Measurements from ENCODE around the gene SYT2. TPM values are rescaled to one million over a fixed set of nuclear protein-coding genes. Genes with fewer than 3 reads are reported as not detected.
"Not testable (repeated sequence)": the region's sequence is repeated elsewhere in the genome, so short reads cannot be mapped to it uniquely, and the experiment has no call there.

SYT2 gene
- total and polyA plus RNA-seq, 10 donors, result under 0.01 to 0.14 (median 0.03) TPM; not detected in 3

DNA sequence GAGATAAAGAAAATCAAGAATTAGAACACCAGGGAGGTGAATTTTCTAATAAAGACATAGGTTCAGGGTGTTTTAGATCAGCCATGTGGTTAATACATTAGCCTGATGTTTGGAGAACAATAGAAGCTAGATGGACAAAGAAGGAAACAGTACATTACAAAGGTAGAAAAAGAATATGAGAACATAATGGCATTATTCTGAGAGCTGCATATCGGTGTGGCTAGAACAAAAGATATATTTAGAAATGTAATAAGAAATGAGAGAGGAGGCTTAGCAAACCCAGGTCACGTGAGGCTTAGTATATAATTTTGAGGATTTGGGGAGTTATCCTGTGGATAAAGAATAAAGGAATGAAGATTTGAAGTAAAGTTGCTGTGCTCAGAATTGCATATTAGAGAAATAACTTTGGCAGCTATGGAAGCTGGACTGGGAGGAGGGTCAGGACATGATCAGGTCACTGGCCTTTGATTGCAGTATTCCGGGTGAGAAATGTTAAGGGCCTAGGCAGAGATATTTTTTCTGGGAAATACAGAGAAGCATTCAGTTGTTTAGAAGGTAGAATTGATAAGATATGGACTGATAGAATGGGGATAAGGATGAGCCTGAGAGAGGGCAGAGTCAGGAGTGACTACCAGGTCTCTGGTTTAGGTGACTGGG, 164.5 kb downstream of the SYT2 start:
- peaks cover 0 to 26% (median 2%) of the 10 kb centered on the region in 6 donors for H3K4me1 ChIP-seq
- WGBS, 5 donors, result 77 to 92% (median 85%) methylated on average over 3 of the region's 3 CpGs
- DNase-seq; H3K27me3 ChIP-seq (replicated peaks in 1 of 7); H3K4me3 ChIP-seq; H3K9me3 ChIP-seq; H3K36me3 ChIP-seq; intact Hi-C loops (cut with DNase I; ENCODE audit: low total_unique reads): not testable (repeated sequence)
- H3K27ac ChIP-seq, result peak overlapping the region in 5 of 8 donors; percentile 26 to 58 (median 43)

DNA sequence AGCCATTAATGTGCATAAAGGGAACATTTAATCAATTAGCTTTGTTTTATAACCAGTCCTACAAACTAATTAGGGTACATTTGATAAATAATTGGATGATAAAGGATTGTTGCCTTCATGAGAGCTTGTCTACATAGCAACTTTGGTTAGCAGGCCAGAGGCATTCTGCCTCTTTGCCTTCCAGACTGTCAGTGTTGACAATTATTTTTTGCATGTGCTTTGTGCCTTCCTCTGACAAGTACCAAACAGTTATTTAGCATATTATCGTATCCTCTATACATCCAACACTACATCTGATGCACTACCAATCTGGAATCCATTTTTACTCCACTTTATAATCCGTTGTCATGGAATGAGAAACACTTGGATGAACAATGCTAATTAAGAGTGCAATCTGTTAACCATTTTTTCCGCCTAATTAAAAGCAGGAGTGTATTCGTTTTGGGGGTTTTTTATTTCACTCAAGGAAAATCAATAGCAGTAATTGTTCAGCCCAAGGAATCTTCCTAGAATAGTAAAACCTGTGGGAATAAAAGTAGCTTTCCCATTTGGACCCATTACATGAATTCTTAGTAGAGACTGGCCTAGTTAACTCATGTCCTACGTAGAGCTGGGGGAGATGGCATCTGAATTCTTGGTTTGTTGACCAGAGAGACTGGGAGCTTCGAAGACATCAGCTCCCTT, 165.3 kb downstream of the SYT2 start:
- H3K36me3 ChIP-seq; intact Hi-C loops (cut with DNase I; ENCODE audit: low total_unique reads); H3K9me3 ChIP-seq; H3K4me3 ChIP-seq; DNase-seq; H3K27me3 ChIP-seq (replicated peaks in 1 of 7): not testable (repeated sequence)
- H3K27ac ChIP-seq, result peak overlapping the region in 4 of 8 donors; percentile 1 to 82 (median 27)
- WGBS, 5 donors, result 83 to 95% (median 88%) methylated on average over 6 of the region's 6 CpGs
- H3K4me1 ChIP-seq, result peaks cover 0 to 26% (median 2%) of the 10 kb centered on the region in 6 donors

DNA sequence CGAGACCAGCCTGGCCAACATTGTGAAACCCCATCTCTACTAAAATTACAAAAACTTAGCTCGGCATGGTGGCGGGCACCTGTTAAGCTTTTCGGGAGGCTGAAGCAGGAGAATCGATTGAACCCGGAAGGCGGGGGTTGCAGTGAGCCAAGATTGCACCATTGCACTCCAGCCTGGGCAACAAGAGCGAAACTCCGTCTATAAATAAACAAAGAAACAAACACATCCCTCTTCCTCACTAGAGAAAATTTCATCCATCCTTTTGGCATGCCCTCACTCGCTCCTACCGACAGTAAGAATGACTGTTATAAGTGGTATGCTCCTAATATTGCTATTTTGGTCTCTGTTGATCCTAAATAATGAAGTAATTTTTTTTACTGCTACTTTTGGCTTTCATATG, 166.7 kb downstream of the SYT2 start:
- H3K4me1 ChIP-seq, result peaks cover 0 to 37% (median 12%) of the 10 kb centered on the region in 6 donors
- H3K36me3 ChIP-seq; DNase-seq; intact Hi-C loops (cut with DNase I; ENCODE audit: low total_unique reads); H3K9me3 ChIP-seq; H3K27me3 ChIP-seq (replicated peaks in 1 of 7): not testable (repeated sequence)
- WGBS, 5 donors, result 82 to 91% (median 85%) methylated on average over 11 of the region's 11 CpGs
- H3K27ac ChIP-seq, result peak overlapping the region in 6 of 8 donors; percentile 4 to 82 (median 78)
- H3K4me3 ChIP-seq, result peak overlapping the region in 1 of 8 donors; percentile 21

DNA sequence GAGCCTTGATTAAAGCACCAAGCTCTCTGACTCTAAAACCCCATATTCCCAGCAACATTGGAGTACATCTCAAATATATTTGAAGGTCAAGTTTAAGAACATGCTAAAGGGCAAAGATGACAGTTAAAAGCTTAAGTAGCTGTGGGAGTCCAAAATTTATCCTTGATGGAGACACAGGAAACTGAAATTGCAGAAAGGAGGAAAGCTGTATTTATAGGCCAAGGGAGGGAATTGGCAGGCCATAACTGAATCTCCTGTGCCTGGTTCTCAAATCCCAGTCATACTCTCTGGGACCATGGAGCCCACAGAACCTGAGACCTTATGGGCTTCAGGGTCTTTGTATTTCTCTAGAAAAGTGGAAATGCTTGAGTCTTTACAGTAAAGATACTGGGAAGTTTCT, 167.8 kb downstream of the SYT2 start:
- H3K36me3 ChIP-seq; H3K9me3 ChIP-seq; intact Hi-C loops (cut with DNase I; ENCODE audit: low total_unique reads); H3K27me3 ChIP-seq (replicated peaks in 1 of 7); DNase-seq: not testable (repeated sequence)
- TF ChIP-seq POLR2A (IDR thresholded peaks at IDR 0.05), result peak in 1 of 3 donors; percentile 10
- H3K27ac ChIP-seq, result peak overlapping the region in 6 of 8 donors; percentile 39 to 82 (median 78)
- H3K4me1 ChIP-seq, result peaks cover 0 to 38% (median 15%) of the 10 kb centered on the region in 6 donors
- peak overlapping the region in 3 of 8 donors; percentile 31 to 58 (median 47) for H3K4me3 ChIP-seq

DNA sequence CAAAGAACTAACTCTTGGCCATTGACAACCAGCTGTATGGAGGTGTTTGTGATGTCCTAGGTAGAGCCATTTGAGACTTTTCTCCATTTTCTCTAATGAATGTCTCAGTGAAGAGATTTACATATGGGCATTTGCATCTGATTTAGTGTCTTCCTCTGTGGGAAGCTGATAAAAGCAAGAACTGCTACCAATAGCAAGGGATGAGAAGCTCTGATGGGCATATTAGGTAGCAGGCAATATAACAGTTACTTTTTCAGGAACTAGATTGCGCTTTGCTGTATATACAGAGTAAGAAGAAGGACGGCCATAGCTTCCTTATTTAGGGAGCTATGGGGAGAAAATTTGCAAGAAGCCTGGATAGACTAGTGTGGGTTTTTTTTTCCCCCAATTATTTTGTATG, 169.4 kb downstream of the SYT2 start:
- H3K9me3 ChIP-seq; intact Hi-C loops (cut with DNase I; ENCODE audit: low total_unique reads); H3K27me3 ChIP-seq (replicated peaks in 1 of 7); H3K36me3 ChIP-seq; DNase-seq: not testable (repeated sequence)
- Histone ChIP-seq H3K27ac (peak overlapping the region in 7 of 8 donors; percentile 59 to 82 (median 77)), H3K4me3 (peak overlapping the region; percentile 8 to 58 (median 29)), H3K4me1 (peaks cover 0 to 23% (median 14%) of the 10 kb centered on the region in 6 donors)
- WGBS, 5 donors, result 47 to 72% (median 57%) methylated on average over 2 of the region's 2 CpGs

Other genes with a start within 250 kb of the SYT2 start
- gene KDM5B, start 98.0 kb upstream of the SYT2 start, total RNA-seq, result 10 to 100 TPM; 45.4 to 71.9 (median 59.4) TPM
- gene KDM5B, start 98.0 kb upstream of the SYT2 start, polyA plus RNA-seq, result 1 to 10 TPM; 7.7 to 8.9 (median 8.4) TPM
- 1 to 10 TPM in 1 of 7 donors, under 1 TPM in 3, not detected in 3; 0.81 to 1.3 (median 0.84) TPM for gene PCAT6, start 100.5 kb upstream of the SYT2 start, total RNA-seq
- 1 to 10 TPM; 1.3 to 2.4 (median 1.6) TPM for gene PCAT6, start 100.5 kb upstream of the SYT2 start, polyA plus RNA-seq
- gene RABIF, start 178.7 kb upstream of the SYT2 start, total RNA-seq, result 10 to 100 TPM in 3 of 7 donors, 1 to 10 TPM in 4; 8.4 to 11.5 (median 9.2) TPM
- 1 to 10 TPM; 5.9 to 9.4 (median 7.6) TPM for gene RABIF, start 178.7 kb upstream of the SYT2 start, polyA plus RNA-seq
- 10 to 100 TPM; 20.6 to 35.4 (median 24.6) TPM for gene KLHL12, start 216.8 kb upstream of the SYT2 start, total RNA-seq
- 10 to 100 TPM; 14.8 to 16.0 (median 15.8) TPM for gene KLHL12, start 216.8 kb upstream of the SYT2 start, polyA plus RNA-seq
- gene ADIPOR1, start 247.9 kb upstream of the SYT2 start, total RNA-seq, result 100 to 1,000 TPM in 5 of 7 donors, 10 to 100 TPM in 2; 90.9 to 167 (median 128) TPM
- 10 to 100 TPM; 34.0 to 57.6 (median 39.7) TPM for gene ADIPOR1, start 247.9 kb upstream of the SYT2 start, polyA plus RNA-seq

Data from spleen (tissue), 11 donors.